NCI-H2227 (cell line): ENCODE measurements around the gene STXBP4.

ENCODE experiments used
- DNase-seq: peaks from one replicate; lab custom pipeline; 2025; ENCODE audit not compliant: unreplicated experiment; lab: John Stamatoyannopoulos, UW

The STXBP4 gene

GRCh38 chr17:54968262-54968987, at the start of gene STXBP4, which contains the start of gene COX11:
STXBP4 (plus strand) TSS chr17:54968765; CDS start chr17:54986220, 17,455 bp downstream.
COX11 (minus strand) TSS chr17:54968654; CDS start chr17:54968646, 8 bp downstream.
- peak; percentile 99 for DNase-seq

- no peak for DNase-seq
These were observed 49.1 kb upstream of the STXBP4 start for GRCh38 chr17:54919425-54919824.

GRCh38 chr17:54920819-54921218, 47.7 kb upstream of the STXBP4 start:
- DNase-seq: no peak

- no peak for DNase-seq
These were observed 44.2 kb upstream of the STXBP4 start for GRCh38 chr17:54924405-54924804.

GRCh38 chr17:54927525-54927924, 41.0 kb upstream of the STXBP4 start:
- no peak for DNase-seq

- DNase-seq: no peak
These were observed 35.9 kb upstream of the STXBP4 start for GRCh38 chr17:54932711-54933110.

- DNase-seq: no peak
These were observed 34.6 kb upstream of the STXBP4 start for GRCh38 chr17:54933921-54934320.

GRCh38 chr17:54935471-54935870, 33.1 kb upstream of the STXBP4 start:
- no peak for DNase-seq

GRCh38 chr17:54937018-54937417, 31.5 kb upstream of the STXBP4 start:
- DNase-seq: no peak

GRCh38 chr17:54937426-54937825, 31.1 kb upstream of the STXBP4 start:
- DNase-seq: no peak

- DNase-seq: no peak
These were observed 27.3 kb upstream of the STXBP4 start for GRCh38 chr17:54941285-54941684.

- DNase-seq: no peak
These were observed 23.8 kb upstream of the STXBP4 start for GRCh38 chr17:54944796-54945195.

- no peak for DNase-seq
These were observed 23.3 kb upstream of the STXBP4 start for GRCh38 chr17:54945231-54945630.

- DNase-seq: no peak
These were observed 22.9 kb upstream of the STXBP4 start for GRCh38 chr17:54945671-54946070.

- DNase-seq: no peak
These were observed 21.2 kb upstream of the STXBP4 start for GRCh38 chr17:54947396-54947795.

- DNase-seq: no peak
These were observed 20.2 kb upstream of the STXBP4 start for GRCh38 chr17:54948380-54948779.

GRCh38 chr17:54950116-54950515, 18.4 kb upstream of the STXBP4 start:
- no peak for DNase-seq

GRCh38 chr17:54951286-54951685, 17.3 kb upstream of the STXBP4 start:
- no peak for DNase-seq

- DNase-seq: no peak
These were observed 11.8 kb upstream of the STXBP4 start for GRCh38 chr17:54956791-54957190.

- DNase-seq: no peak
These were observed 824 bp upstream of the STXBP4 start for GRCh38 chr17:54967621-54968261.

- no peak for DNase-seq
These were observed 395 bp downstream of the STXBP4 start for GRCh38 chr17:54968988-54969332.

GRCh38 chr17:54969658-54970572, 1.4 kb downstream of the STXBP4 start:
- DNase-seq: no peak
